Fibroblast of lung (primary cell): ENCODE data around the gene OR5C1. TPM values are rescaled to one million over a fixed set of nuclear protein-coding genes. Genes with fewer than 3 reads are reported as not detected.

Experiments
- DNase-seq, 2 donors: peaks; one replicate each; pipeline versions ENCODE4 v3.0.0 to v3.0.0-alpha.2; 2010; ENCODE audit warnings: low read depth in 2 of 2
- H2AFZ ChIP-seq: 2 replicates; pipeline ENCODE4 v1.5.1; 2012; ENCODE audit warnings: low read length, control low read depth, inconsistent platforms
- H3K27ac ChIP-seq: 2 replicates; pipeline ENCODE4 v1.5.1; 2011; ENCODE audit warnings: low read length, control low read depth; ENCODE audit not compliant: insufficient read depth
- H3K27me3 ChIP-seq: 2 replicates; pipeline ENCODE4 v1.5.1; 2011; ENCODE audit warnings: mild to moderate bottlenecking, low read length; ENCODE audit not compliant: control insufficient read depth, insufficient read depth
- H3K36me3 ChIP-seq: 2 replicates; pipeline ENCODE4 v1.5.1; 2011; ENCODE audit warnings: low read length; ENCODE audit not compliant: control insufficient read depth, insufficient read depth
- H3K4me1 ChIP-seq: 2 replicates; pipeline ENCODE4 v1.5.1; 2011; ENCODE audit warnings: low read length; ENCODE audit not compliant: control insufficient read depth, insufficient read depth; ENCODE audit errors: extremely low read depth
- H3K4me2 ChIP-seq: 2 replicates; pipeline ENCODE4 v1.5.1; 2011; ENCODE audit warnings: low read length, control low read depth; ENCODE audit not compliant: insufficient read depth; ENCODE audit errors: extremely low read depth
- H3K4me3 ChIP-seq, 4 experiments: fragments of 200-600 bp in 1 of 4; sonication (generic) in 1 of 4; replicated peaks in 1 of 4; 2 replicates each; pipeline ENCODE4 v1.5.1; 2011 to 2016; ENCODE audit warnings: low read length in 4 of 4, low read depth in 3 of 4, mild to moderate bottlenecking in 3 of 4, control low read depth in 2 of 4, inconsistent platforms in 1 of 4, mixed read lengths in 1 of 4; ENCODE audit not compliant: insufficient read depth in 1 of 4; ENCODE audit errors: control extremely low read depth in 1 of 4
- H3K79me2 ChIP-seq: 2 replicates; pipeline ENCODE4 v1.5.1; 2012; ENCODE audit warnings: mild to moderate bottlenecking, low read length, inconsistent platforms; ENCODE audit not compliant: control insufficient read depth, insufficient read depth
- H3K9ac ChIP-seq: 2 replicates; pipeline ENCODE4 v1.5.1; 2011; ENCODE audit warnings: mild to moderate bottlenecking, low read length, control low read depth; ENCODE audit not compliant: insufficient read depth
- H3K9me3 ChIP-seq: 2 replicates; pipeline ENCODE4 v1.5.1; 2012; ENCODE audit warnings: low read depth, low read length; ENCODE audit not compliant: control insufficient read depth, insufficient read depth
- H4K20me1 ChIP-seq: 2 replicates; pipeline ENCODE4 v1.5.1; 2011; ENCODE audit warnings: low read length; ENCODE audit not compliant: control insufficient read depth, insufficient read depth; ENCODE audit errors: extremely low read depth
- CTCF ChIP-seq, 2 donors: IDR thresholded peaks in 1 of 2; conservative IDR thresholded peaks in 1 of 2; 1 replicate in 1 of 2; 2 replicates in 1 of 2; pipeline ENCODE4 v1.5.1; 2011 to 2012; ENCODE audit warnings: low read length in 2 of 2, control low read depth in 1 of 2, inconsistent platforms in 1 of 2, low read depth in 1 of 2, mild to moderate bottlenecking in 1 of 2
- EZH2 ChIP-seq: IDR thresholded peaks from 2 replicates; pipeline ENCODE4 v1.5.1; 2012; ENCODE audit warnings: low read length, control low read depth, mild to moderate bottlenecking; ENCODE audit errors: missing control alignments
- polyA plus RNA-seq, 2 donors: library from polyadenylated mRNA; depleted of rRNA in 1 of 2; stranded (reverse) in 1 of 2; unstranded in 1 of 2; fragments of >200 nt; gene quantifications; 2 replicates each; pipeline ENCODE4 v1.2.1, GENCODE V29; 2011 to 2012; ENCODE audit warnings: missing spikeins in 1 of 2
- total RNA-seq: library from RNA; depleted of rRNA; stranded (reverse); fragments of >200 nt; gene quantifications from 2 replicates; pipeline ENCODE4 v1.2.1, GENCODE V29; 2014

Gene OR5C1
- total and polyA plus RNA-seq, 2 donors (not counting 1 experiment from before 2014, with no cell fraction given), result not detected

- Histone ChIP-seq H4K20me1 (no peaks in the 10 kb centered on the region), H3K4me1 (no peaks in the 10 kb centered on the region), H3K4me2 (no peak overlapping the region), H3K27ac (no peak overlapping the region), H3K9ac (no peak overlapping the region), H2AFZ (no peak overlapping the region), H3K27me3 (no peaks in the 10 kb centered on the region), H3K79me2 (no peaks in the 10 kb centered on the region), H3K36me3 (no peaks in the 10 kb centered on the region), H3K4me3 (no peak overlapping the region), H3K9me3 (no peaks in the 10 kb centered on the region)
- no peak for DNase-seq
- TF ChIP-seq CTCF (conservative IDR thresholded peaks at IDR 0.05 in 1 of 2, IDR thresholded peaks at IDR 0.05 in 1 of 2; ENCODE audit: low read depth in 1 of 2, low read length in 2 of 2), result no peak
- no peak for TF ChIP-seq EZH2
Observed at GRCh38 chr9:122779181-122779580, 9.6 kb upstream of the OR5C1 start.

- Histone ChIP-seq H3K27ac (no peak overlapping the region), H3K4me2 (no peak overlapping the region), H3K4me1 (no peaks in the 10 kb centered on the region), H3K9ac (no peak overlapping the region), H3K4me3 (no peak overlapping the region), H4K20me1 (no peaks in the 10 kb centered on the region), H3K27me3 (no peaks in the 10 kb centered on the region), H2AFZ (no peak overlapping the region), H3K9me3 (no peaks in the 10 kb centered on the region), H3K79me2 (no peaks in the 10 kb centered on the region), H3K36me3 (no peaks in the 10 kb centered on the region)
- TF ChIP-seq EZH2 (no peak), CTCF (conservative IDR thresholded peaks at IDR 0.05 in 1 of 2, IDR thresholded peaks at IDR 0.05 in 1 of 2; ENCODE audit: low read depth in 1 of 2, low read length in 2 of 2) (no peak)
- DNase-seq, result no peak
Observed at GRCh38 chr9:122780026-122780425, 8.7 kb upstream of the OR5C1 start.

DNA sequence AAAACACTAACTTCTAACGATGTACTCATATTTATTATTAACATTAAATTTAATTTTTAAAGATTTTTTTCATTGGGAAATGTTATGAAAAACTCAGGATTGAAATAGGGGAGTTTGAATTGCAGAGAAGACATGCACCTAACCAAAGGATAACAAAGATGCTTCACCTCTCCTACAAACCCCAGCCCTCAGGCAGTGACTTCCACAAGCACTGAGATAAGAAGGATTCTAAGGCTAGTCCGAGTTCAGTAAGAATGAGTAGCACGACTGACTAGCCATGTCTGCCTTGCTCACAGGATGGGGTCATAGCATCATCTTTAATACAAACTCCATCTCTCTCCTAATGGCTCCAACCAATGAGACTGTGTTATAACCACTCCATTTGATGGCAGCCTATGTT is 7.1 kb upstream of the OR5C1 start:
- no peak for TF ChIP-seq CTCF (conservative IDR thresholded peaks at IDR 0.05 in 1 of 2, IDR thresholded peaks at IDR 0.05 in 1 of 2; ENCODE audit: low read depth in 1 of 2, low read length in 2 of 2)
- TF ChIP-seq EZH2, result no peak
- DNase-seq, result no peak
- Histone ChIP-seq H3K27ac (no peak overlapping the region), H3K9ac (no peak overlapping the region), H3K9me3 (no peaks in the 10 kb centered on the region), H2AFZ (no peak overlapping the region), H3K4me3 (no peak overlapping the region), H3K79me2 (no peaks in the 10 kb centered on the region), H3K36me3 (no peaks in the 10 kb centered on the region), H3K4me1 (no peaks in the 10 kb centered on the region), H3K4me2 (no peak overlapping the region), H4K20me1 (no peaks in the 10 kb centered on the region), H3K27me3 (no peaks in the 10 kb centered on the region)
